Transverse colon (tissue), 4 donors: ENCODE data around the gene DDTL.
"Not testable (repeated sequence)": the region's sequence is repeated elsewhere in the genome, so short reads cannot be mapped to it uniquely, and the experiment has no call there.

Experiments used
- CTCF ChIP-seq, 5 experiments: fragments of 200-600 bp in 3 of 5; fragments of 450-650 bp in 2 of 5; sonication (generic) in 3 of 5; IDR thresholded peaks; 1 replicate in 2 of 5; 2 replicates in 3 of 5; pipeline ENCODE4 v1.5.1; 2016 to 2017; ENCODE audit warnings: antibody characterized with exemption in 5 of 5, inconsistent platforms in 3 of 5, mild to moderate bottlenecking in 2 of 5, moderate library complexity in 1 of 5
- EP300 ChIP-seq: sonication (generic); formaldehyde crosslinking; IDR thresholded peaks from one replicate; pipeline ENCODE4 v1.6.1; 2017; ENCODE audit warnings: antibody characterized with exemption, low read depth
- POLR2A ChIP-seq: fragments of 450-650 bp; IDR thresholded peaks from one replicate; pipeline ENCODE4 v1.6.1; 2016; ENCODE audit warnings: antibody characterized with exemption, mild to moderate bottlenecking, moderate library complexity
- POLR2AphosphoS5 ChIP-seq, 3 donors: sonication (generic); formaldehyde crosslinking; IDR thresholded peaks; one replicate each; pipeline ENCODE4 v1.6.1; 2016; ENCODE audit warnings: antibody characterized with exemption in 3 of 3

DNA sequence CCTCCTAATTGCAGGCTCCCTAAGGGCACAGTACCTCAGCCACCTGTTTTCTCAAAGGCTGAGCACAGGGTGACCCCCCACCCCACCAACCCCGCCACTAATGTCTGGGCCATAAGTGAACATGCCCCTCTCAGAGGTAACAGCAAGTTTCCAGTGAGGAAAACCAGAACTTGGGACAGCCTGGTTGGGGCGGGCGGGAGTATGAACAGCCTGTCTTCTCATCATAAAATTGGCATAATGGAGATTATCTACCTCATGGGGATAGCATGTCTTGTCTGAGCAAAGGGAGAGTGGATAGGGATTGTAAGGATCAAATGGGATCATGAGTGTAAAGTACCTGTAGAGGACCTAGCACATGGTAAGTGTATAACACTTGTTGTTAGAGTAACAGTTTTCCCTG, 5.2 kb downstream of the DDTL start:
- TF ChIP-seq CTCF (IDR thresholded peaks at IDR 0.05); POLR2A; POLR2AphosphoS5 (IDR thresholded peaks at IDR 0.05); EP300: not testable (repeated sequence)
